ENCODE measurements around the gene SLC25A24. TPM values are rescaled to one million over a fixed set of nuclear protein-coding genes. Genes with fewer than 3 reads are reported as not detected.

The SLC25A24 gene
- total RNA-seq, 2 experiments from 2014 or later = 5.2 to 5.5 TPM

Other genes starting within 250 kb of the SLC25A24 start
- gene VAV3, start 235.2 kb downstream of the SLC25A24 start, total RNA-seq = 1 to 10 TPM; 1.3 to 2.3 TPM
- gene NBPF4, start 43.7 kb upstream of the SLC25A24 start, total RNA-seq = not detected
- gene NBPF6, start 250.0 kb upstream of the SLC25A24 start, total RNA-seq = not detected